Suppressor macrophage treated with lipopolysaccharide for 1 hour (primary cell): ENCODE data around the gene ZNF124.
"Not testable (repeated sequence)": the region's sequence is repeated elsewhere in the genome, so short reads cannot be mapped to it uniquely, and the experiment has no call there.

ENCODE experiments used
- DNase-seq, 3 donors: peaks; one replicate each; pipeline ENCODE4 v3.0.0-alpha.2; 2020 to 2022

The ZNF124 gene

DNA sequence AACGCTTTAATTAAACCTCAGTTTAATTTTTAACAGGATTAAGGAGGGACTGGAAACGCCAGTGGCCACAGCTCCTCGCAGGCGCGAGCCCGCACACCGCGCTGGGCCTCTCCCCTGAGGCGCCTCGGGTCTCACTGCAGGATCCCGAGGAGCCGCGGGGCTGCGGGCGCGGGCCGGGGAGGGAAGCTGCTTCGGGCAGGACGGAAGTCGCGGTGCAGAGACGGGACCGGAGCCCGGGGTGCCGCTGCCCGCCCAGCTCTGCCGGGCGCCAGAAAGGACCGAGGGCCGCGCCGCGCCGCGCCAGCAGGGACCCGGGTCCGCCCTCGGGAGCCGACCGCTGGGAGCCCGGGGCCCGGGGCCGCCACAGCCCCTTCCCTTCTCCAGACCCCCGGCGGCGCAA, 377 bp downstream of the ZNF124 start:
- DNase-seq = not testable (repeated sequence)

DNA sequence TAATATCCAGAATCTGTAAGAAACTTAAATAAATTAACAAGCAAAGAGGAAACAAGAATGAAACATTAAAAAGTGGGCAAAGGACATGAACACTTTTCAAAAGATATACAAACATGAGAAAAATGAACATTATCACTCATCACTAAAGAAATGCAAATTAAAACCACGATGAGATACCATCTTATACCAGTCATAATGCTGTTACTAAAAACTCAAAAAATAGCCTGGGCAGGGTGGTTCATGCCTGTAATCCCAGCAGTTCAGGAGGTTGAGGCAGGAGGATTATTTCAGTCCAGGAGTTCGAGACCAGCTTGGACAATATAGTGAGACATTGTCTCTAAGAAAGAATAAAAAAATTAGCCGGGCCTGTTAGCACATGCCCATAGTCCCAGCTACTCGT, 6.1 kb downstream of the ZNF124 start:
- no peak for DNase-seq

DNA sequence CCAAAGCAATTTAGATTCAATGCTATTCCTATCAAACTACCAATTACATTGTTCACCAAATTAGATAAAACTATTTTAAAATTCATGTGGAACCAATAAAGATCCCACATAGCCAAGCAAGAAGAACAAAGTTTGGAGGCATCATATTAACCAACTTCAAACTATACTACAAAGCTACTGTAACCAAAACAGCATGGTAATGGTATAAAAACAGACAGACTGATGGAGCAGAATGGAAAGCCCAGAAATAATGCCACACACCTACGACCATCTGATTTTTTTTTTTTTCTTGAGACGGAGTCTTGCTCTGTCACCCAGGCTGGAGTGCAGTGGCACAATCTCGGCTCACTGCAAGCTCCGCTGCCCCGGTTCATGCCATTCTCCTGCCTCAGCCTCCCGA, 7.1 kb downstream of the ZNF124 start:
- DNase-seq = no peak

DNA sequence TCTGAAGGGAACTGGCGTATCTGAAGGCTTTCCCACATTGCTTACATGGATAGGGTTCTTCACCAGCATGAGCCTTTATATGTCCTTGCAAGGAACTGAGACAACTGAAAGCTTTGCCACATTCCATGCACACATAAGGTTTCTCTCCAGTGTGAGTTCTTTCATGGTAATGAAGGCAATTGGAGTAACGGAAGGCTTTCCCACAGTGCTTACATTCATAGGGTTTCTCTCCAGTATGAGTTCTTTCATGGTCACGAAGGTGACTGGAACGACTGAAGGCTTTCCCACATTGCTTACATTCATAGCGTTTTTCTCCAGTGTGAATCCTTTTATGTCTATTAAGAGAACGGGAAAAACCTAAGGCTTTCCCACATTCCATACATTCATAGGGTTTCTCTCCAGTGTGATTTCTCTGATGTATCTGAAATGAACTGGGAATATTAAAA, 15.0 kb downstream of the ZNF124 start:
- DNase-seq = no peak

DNA sequence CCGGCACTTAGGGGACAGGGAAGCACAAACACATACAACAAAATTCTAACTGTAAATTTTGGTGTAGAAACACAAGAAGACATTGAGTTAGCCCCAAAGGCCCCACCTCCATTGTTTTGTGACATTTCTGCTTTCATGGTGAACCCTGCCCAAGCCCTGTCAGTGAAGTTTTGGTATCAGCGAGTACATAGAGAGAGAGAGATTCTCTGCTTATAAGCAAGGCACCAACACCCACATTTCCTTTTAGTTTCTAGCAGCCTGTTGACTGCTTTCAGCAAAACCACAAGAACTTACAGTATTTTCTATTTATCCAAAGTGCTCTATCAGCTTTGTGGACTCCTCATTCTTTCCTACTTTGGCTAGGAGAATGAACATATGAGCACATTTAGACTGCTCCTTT, 24.0 kb downstream of the ZNF124 start:
- DNase-seq = no peak

DNA sequence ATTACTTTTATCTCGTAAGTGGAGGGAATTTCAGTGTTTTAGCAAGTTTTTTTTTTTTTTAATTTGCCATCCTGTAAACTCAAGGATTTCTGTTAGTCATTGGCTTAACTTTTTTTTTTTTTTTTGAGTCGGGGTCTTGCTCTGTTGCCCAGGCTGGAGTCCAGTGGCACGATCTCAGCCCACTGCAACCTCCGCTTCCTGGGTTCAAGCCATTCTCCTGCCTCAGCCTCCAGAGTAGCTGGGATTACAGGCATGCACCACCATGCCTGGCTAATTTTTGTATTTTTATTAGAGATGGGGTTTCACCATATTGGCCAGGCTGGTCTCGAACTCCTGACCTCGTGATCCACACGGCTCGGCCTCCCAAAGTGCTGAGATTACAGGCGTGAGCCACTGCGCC, 24.7 kb downstream of the ZNF124 start:
- not testable (repeated sequence) for DNase-seq

DNA sequence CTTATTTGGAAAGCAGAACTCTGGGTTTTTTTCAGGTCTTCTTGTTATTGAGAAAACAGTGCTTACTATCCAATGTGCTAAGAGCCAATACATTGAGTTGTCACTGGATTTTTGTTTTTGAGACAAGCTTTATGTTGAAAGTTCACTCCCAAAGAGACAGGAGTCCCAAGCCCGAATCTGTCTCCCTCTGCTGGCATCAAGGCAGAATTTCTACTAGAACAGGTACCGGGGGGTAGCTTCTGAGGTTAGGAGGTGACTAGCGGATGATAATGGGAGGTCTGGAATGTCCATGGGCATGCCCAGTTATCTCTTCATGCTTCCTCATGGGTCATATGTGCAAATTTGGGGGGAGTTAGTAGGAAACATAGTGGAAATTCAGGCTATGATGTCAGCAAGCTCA, 25.1 kb downstream of the ZNF124 start:
- no peak for DNase-seq

DNA sequence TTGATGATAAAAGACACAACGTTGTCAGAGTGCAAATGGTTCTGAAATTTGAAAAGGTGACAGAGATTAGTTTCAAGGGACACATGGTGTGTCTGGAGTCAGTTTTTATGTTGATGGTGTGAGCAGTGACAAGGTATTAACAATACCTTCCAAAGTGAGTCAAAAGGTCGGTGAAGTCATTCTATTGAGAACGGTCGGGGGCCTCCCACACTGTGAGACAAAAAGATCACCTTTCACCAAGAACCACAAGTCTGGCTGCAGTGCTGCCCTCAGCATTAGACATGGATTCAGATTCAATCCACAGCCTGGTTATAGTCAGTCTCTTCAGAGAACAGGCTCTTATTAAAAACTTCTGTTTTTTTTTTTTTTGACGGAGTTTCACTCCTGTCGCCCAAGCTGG, 26.5 kb downstream of the ZNF124 start:
- DNase-seq = no peak

DNA sequence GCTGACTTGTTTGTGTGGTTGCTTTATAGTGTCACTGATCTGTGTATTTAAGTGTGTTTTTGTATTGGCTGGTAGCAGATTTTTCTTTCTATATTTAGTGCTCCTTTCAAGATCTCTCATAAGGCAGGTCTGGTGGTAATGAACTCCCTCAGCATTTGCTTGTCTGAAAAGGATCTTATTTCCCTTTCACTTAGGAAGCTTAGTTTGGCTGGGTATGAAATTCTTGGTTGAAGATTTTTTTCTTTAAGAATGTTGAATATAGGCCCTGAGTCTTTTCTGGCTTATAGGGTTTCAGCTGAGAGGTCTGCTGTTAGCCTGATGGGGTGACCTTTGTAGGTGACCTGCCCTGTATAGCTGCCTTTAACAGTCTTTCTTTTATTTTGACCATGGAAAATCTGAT, 32.3 kb downstream of the ZNF124 start:
- not testable (repeated sequence) for DNase-seq

DNA sequence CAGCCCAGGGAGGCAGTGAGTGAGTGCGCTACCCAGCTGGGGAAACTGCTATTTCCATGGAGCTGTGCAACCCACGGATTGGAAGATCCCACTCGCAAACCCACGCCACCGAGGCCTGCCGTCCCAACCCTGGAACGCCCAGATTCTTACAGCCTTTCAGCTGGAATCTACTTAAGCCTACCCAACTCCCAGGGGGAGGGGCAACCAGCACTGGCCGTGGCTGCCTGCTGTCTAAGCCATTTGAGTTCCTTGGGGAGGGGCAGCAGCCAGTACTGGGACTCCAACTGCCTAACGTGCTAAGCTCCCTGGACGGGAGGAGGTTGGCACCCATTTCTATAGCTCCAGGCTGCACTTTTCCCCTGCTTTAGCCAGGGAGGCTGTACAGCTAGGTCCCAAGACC, 40.6 kb downstream of the ZNF124 start:
- DNase-seq = no peak

DNA sequence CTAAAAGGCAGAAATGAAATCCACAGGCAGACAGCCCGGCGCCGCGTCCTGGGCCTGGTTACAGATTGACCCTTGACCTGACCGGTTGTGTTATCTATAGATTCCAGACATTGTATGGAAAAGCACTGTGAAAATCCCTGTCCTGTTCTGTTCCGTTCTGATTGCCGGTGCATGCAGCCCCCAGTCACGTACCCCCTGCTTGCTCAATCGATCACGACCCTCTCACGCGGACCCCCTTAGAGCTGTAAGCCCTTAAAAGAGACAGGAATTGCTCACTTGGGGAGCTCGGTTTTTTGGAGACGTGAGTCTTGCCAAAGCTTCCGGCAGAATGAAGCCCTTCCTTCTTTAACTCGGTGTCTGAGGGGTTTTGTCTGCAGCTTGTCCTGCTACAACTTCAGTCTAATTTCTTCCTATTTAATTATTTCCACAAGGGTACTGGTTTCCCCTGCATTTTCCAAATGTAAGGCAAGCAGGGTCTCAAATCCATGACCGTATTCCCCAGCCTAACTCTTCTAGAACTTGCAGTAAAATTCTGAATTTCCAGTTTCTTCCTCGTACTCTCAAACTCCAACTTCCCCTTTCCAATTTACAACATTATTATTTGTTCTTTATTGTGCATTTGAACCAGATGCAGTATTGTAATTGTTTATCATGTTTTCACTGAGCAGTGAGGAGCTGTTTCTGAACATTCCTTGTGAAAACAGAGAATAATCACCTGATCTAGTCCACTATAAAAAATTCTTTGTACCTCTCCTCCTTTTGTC, 44.1 kb downstream of the ZNF124 start:
- peak in 2 of 3 donors; percentile 39 for DNase-seq

DNA sequence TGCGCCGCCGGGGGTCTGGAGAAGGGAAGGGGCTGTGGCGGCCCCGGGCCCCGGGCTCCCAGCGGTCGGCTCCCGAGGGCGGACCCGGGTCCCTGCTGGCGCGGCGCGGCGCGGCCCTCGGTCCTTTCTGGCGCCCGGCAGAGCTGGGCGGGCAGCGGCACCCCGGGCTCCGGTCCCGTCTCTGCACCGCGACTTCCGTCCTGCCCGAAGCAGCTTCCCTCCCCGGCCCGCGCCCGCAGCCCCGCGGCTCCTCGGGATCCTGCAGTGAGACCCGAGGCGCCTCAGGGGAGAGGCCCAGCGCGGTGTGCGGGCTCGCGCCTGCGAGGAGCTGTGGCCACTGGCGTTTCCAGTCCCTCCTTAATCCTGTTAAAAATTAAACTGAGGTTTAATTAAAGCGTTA, 45.2 kb downstream of the ZNF124 start:
- not testable (repeated sequence) for DNase-seq

DNA sequence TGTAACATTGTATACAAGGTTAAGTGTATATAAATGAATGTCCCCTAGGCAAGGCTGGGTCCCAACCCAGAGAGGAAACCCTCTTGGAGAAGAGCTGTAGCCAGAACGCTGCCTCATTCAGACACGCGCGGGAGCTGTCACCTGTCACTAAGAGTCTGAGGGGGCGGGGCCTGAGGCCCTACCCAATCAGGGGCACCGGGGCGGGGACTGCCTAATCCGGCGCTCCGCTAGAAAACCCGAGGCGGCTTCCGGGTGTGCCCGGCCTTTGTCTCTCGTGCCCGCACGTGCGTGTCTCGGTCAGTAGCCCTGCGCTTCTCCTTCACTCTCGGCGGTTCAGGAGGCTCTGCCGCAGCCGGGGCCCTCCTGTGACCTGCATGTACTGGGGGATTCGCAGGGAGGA, 45.7 kb downstream of the ZNF124 start:
- not testable (repeated sequence) for DNase-seq

DNA sequence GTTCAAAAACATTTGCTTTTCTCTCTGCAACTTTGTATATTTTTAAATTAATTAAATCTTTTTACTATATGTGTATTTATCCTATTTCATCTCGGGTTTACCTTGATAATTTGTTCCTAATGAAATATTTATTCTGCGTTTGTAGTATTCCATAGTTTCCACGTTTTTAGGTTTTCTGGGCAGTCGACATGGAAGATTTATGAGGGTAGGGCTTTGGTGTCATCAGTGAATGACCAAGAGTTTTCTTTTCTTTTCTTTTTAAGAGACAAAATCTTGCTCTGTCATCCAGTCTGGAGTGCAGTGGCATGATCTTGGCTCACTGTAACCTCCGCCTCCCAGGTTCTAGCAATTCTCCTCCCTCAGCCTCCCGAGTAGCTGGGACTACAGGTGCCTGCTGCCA, 50.4 kb downstream of the ZNF124 start:
- no peak for DNase-seq

DNA sequence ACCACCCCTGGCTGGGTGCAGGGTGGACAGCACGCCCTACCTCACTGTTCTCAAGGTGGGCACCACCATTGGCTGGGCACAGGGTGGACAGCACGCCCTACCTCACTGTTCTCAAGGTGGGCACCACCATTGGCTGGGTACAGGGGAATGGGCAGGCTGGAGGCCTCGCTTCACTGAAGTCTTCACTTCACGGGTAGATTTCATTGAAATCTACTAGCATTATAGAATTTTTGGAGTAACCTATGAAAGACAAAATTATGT, 51.5 kb downstream of the ZNF124 start:
- DNase-seq = not testable (repeated sequence)

DNA sequence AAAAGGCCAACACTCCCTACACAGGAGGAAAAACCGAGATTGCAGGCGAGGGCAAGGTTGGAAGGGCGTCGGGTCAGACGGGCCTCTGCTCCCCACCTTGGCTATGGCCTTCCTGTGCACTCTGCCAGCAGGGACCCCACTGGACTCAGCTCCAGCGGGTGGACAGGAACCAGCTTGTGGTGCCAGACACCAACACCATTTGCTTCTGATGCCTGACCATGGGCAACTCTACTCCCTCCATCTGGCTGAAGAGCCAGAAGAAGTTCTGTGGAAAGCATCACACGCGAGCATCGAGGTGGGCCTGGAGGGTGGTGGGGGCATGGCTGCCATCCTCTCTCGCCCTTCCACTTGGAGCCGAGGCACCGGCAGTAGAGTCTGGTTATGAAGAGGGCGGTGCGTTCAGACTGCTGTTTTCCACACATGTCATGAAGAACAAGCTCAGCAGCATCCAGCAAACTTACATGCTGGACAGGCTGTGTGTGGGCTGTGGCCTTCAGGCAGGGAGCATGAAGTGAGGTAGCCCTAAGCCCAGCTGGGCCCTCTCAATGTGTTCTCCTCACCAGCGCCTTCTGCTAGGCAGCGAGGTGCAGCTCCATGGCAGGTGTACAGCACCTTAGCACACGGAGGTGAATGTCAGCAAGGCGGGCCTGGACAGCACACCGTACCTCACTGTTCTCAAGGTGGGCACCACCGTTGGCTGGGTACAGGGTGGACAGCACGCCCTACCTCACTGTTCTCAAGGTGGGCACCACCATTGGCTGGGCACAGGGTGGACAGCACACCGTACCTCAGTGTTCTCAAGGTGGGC, 52.0 kb downstream of the ZNF124 start:
- DNase-seq = no peak

DNA sequence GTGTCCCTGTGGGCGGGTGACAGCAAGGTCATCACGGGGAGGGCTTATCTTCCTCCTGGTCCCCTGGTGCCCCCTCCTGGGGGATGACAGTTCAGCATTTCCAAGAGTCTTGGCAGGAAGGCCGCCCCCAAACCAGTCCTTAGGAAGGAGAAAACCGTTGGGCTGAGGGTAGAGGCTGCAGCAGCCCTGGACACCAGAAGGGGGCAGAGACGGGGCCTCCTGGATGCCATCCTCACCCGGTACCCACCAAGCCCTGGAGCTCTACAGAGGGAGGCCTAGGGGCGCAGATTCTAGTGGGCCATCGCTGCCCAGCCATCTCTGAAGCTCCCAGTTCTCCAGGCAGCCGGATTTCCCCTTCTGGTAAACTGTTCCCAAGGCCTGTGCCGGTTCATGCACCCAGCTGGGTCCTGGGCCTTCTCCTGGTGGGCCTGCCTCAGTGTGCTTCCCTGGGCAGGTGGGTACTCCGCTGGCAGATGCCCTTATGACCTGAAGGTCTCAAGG, 52.8 kb downstream of the ZNF124 start:
- peak; percentile 28 to 48 (median 31) for DNase-seq

DNA sequence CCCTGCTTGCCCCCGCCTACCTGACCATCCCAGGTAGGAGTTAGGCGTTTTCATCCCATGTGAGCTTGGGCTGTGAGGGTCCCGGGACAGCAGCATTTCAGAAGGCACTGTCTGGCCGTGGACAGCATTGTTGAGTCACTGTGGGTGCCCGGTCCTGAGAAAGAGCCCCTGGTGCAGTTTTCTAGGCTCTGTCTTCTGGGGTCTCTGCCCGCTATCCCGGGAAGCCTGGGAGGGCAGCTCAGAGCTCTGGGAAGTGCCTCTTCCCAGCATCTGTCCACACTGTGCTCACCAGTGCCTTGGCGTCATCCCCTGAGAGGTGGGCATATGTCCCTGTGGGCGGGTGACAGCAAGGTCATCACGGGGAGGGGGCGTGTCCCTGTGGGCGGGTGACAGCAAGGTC, 56.3 kb downstream of the ZNF124 start:
- DNase-seq = no peak

DNA sequence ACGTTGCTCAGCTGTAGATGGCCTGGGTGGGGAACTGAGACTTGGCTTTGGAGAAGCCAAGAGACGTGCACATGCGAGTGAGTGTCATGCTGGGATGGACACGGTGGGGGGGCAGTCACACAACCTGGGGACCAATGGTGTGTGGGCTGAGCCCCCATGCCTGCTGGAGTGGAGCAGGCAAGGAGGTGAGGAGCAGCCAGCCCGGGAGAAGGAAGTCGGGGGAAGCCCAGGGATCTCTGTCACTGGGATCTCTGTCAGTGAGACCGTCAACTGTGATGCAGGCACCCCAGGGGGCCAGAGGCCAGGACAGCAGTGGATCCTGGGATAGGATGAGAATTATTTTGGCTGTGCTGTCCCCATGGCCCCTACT, 56.7 kb downstream of the ZNF124 start:
- DNase-seq = no peak

DNA sequence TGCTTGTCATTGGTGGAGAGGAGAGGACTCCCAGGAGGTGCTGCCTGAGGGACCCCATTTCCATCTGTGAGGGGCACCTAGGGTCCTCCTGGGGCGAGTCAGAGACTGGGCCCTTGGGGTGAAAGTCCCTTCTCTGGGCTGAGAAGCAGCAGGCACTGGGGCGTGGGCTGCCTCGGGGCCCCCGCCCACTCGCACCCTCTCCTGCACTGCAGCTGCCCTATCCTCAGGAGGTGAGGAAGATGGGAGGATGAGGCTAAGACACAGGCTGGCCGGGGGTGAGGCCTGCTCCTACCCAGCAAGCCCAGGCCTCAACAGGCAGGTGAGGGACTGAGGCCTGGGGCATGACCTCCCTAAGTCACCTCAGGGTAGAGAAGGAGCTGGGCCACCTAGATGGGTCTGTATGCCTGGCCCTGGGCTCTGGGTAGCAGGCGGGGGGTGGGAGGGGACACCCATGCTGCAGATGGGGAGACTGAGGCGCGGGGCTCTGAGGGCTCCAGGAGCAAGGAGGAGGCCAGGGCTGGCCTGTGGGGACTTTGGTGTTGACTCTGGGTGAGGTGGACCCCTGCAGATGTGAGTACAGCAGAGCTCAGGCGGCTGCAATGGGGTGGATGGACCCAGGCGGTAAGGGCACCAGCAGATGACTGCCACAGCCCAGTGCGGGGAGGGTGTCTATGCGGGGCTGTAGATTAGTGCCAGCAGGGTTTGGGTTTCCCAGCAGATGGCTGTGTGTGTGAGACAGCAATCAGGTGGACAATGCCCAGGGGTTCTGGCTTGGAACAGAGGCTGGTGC, 57.3 kb downstream of the ZNF124 start:
- peak in 1 of 3 donors; percentile 3 for DNase-seq

DNA sequence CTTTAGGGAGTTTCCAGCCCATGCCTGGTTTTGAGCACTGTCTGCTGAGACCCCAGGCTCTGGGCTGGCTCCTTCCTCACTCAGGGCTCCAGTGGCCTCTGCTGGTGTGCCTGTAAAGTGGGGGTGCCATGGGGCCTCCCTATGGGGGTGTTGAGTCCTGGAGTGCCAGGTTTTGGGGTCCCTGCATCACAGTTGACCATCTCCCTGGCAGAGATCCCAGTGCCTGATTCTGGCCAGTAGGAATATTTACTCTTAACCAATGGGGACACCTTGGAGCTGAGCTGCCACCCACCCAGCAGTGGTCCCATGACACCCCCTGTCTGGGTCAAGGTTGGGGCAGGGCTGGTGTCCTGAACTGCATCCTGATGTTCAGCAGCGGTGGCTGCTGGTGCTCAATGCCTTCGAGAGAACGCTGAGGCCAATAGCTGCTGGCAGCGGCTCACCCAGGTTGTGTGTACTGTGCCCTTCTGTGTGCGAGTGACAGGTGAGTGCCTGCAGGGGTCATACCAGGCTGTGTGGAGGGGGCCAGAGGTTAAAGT, 58.0 kb downstream of the ZNF124 start:
- DNase-seq = no peak

DNA sequence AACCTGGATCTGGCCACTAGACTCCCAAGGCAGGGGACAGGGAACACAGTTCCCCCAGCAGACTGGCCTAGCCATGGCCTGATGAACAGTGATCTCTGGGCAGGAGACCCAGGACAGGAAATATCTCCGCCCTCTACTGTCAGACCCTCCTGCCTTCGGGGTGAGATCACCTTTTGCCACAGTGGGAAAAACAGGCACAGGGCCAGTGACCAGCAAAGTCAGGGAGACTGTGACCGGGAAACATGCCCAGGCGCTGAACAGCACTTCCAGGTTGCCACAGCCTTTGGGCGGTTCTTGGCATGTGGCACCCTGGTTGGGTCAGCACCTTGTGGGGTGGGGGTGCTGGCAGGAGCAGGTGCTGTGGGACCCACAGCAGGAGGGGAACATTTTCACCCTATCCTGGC, 58.7 kb downstream of the ZNF124 start:
- no peak for DNase-seq

DNA sequence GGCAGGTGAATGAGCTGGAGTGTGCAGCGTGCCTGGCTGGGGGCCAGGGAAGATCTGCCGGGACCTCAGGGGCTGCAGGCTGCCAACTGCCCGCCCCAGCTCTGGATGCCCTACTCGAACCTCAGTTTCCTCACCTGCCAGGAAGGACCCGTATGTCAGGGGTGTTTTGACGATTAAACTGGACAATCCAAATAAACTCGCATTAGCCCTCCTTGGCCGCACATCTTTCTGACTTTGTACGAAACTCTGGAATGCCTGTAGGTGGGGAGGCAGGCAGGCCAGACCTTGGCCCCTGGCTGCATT, 59.4 kb downstream of the ZNF124 start:
- DNase-seq = no peak
